Thyroid gland (tissue), 4 donors: ENCODE data around the gene ZNF557. TPM values are rescaled to one million over a fixed set of nuclear protein-coding genes. Genes with fewer than 3 reads are reported as not detected.

Experiments
- DNase-seq, 2 donors: peaks; one replicate each; pipeline ENCODE4 v3.0.0-alpha.2; 2019
- H3K27ac ChIP-seq, 3 donors: fragments of 200-600 bp; sonication (generic); 1 replicate in 2 of 3; 2 replicates in 1 of 3; pipeline ENCODE4 v1.5.1; 2016 to 2019; ENCODE audit warnings: mild to moderate bottlenecking in 1 of 3, moderate library complexity in 1 of 3
- H3K27me3 ChIP-seq: fragments of 200-600 bp; sonication (generic); one replicate; pipeline ENCODE4 v1.5.1; 2019
- H3K36me3 ChIP-seq, 2 donors: fragments of 200-600 bp; sonication (generic); one replicate each; pipeline ENCODE4 v1.5.1; 2016 to 2019
- H3K4me1 ChIP-seq, 2 donors: fragments of 200-600 bp; sonication (generic); one replicate each; pipeline ENCODE4 v1.5.1; 2017 to 2019
- H3K4me3 ChIP-seq, 3 donors: fragments of 200-600 bp; sonication (generic); replicated peaks in 1 of 3; 1 replicate in 2 of 3; 2 replicates in 1 of 3; pipeline ENCODE4 v1.5.1; 2016; ENCODE audit warnings: mild to moderate bottlenecking in 1 of 3
- H3K9me3 ChIP-seq: fragments of 200-600 bp; sonication (generic); one replicate; pipeline ENCODE4 v1.5.1; 2017
- CTCF ChIP-seq, 6 experiments: fragments of 200-600 bp in 3 of 6; fragments of 450-650 bp in 3 of 6; sonication (generic) in 3 of 6; IDR thresholded peaks; one replicate each; pipeline ENCODE4 v1.5.1; 2016 to 2019; ENCODE audit warnings: antibody characterized with exemption in 6 of 6, mild to moderate bottlenecking in 2 of 6, inconsistent platforms in 1 of 6, moderate library complexity in 1 of 6
- POLR2A ChIP-seq, 2 donors: fragments of 450-650 bp; IDR thresholded peaks; one replicate each; pipeline ENCODE4 v1.6.1; 2017; ENCODE audit warnings: antibody characterized with exemption in 2 of 2, mild to moderate bottlenecking in 2 of 2, moderate library complexity in 1 of 2
- WGBS, 2 donors: methylation state at CpG; one replicate each; pipeline ENCODE4 v1.1.5; 2017; 5-methylcytosine and 5-hydroxymethylcytosine counted together
- intact Hi-C: fragments of 100-400 bp; cut with DNase I; formaldehyde crosslinking; loops from one replicate; pipeline ENCODE4 v1.15.1; 2023
- total RNA-seq, 4 donors: library from RNA; depleted of rRNA; stranded (reverse); fragments of >200 nt; gene quantifications; one replicate each; pipeline ENCODE4 v1.2.3, GENCODE V29; 2016

The ZNF557 gene
- total RNA-seq, 4 donors from 2014 or later = 9.5 to 16.9 (median 13.7) TPM

DNA sequence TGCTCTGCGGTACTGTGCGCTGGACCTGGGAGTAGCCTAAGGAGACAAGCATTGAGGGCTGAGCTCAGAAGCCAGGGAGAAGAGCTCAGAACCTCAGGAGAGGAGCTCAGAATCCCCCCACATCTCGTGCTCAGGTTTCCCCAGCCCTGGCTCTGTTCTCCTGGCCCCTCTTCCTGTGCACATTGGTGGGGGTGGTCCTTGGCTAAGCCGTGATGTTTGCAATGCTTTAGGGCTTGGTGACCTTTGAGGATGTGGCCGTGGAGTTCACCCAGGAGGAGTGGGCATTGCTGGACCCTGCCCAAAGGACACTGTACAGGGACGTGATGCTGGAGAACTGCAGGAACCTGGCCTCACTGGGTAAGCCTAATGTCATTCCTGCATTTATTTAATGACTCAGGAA lies 6.6 kb downstream of the ZNF557 start:
- TF ChIP-seq CTCF (IDR thresholded peaks at IDR 0.05) (no peak), POLR2A (IDR thresholded peaks at IDR 0.05) (no peak)
- intact Hi-C loops = no loop called here
- no peaks in the 10 kb centered on the region for H3K27me3 ChIP-seq

GRCh38 chr19:7078008-7078407 lies 8.5 kb downstream of the ZNF557 start:
- 99 to 100% methylated on average over 2 of the region's 2 CpGs for WGBS, 2 donors
- no peak for TF ChIP-seq CTCF (IDR thresholded peaks at IDR 0.05)
- TF ChIP-seq POLR2A (IDR thresholded peaks at IDR 0.05) = no peak
- peaks cover 97 to 98% of the 10 kb centered on the region in 2 donors for H3K36me3 ChIP-seq

More for the DNA sequence above, 6.6 kb downstream of the ZNF557 start:
- 98 to 100% methylated on average over 6 of the region's 6 CpGs for WGBS, 2 donors
- H3K4me3 ChIP-seq = no peak overlapping the region
- peaks cover 5% of the 10 kb centered on the region for H3K9me3 ChIP-seq
- peaks cover 94 to 96% of the 10 kb centered on the region in 2 donors for H3K36me3 ChIP-seq
- H3K27ac ChIP-seq = no peak overlapping the region
- no peak for DNase-seq
- no peaks in the 10 kb centered on the region for H3K4me1 ChIP-seq

GRCh38 chr19:7083076-7083956 lies 13.8 kb downstream of the ZNF557 start:
- DNase-seq = no peak
- peaks cover 62 to 63% of the 10 kb centered on the region in 2 donors for H3K36me3 ChIP-seq
- H3K27me3 ChIP-seq = no peaks in the 10 kb centered on the region
- WGBS, 2 donors = 97% methylated on average over 15 of the region's 15 CpGs
- H3K4me1 ChIP-seq = no peaks in the 10 kb centered on the region
- TF ChIP-seq CTCF (IDR thresholded peaks at IDR 0.05) (no peak), POLR2A (IDR thresholded peaks at IDR 0.05) (no peak)
- no peak overlapping the region for H3K27ac ChIP-seq
- H3K9me3 ChIP-seq = peaks cover 22% of the 10 kb centered on the region
- intact Hi-C loops = no loop called here
- no peak overlapping the region for H3K4me3 ChIP-seq

More at GRCh38 chr19:7078008-7078407, 8.5 kb downstream of the ZNF557 start:
- H3K4me3 ChIP-seq = no peak overlapping the region
- intact Hi-C loops = no loop called here
- H3K9me3 ChIP-seq = peaks cover 12% of the 10 kb centered on the region
- no peak overlapping the region for H3K27ac ChIP-seq
- H3K4me1 ChIP-seq = no peaks in the 10 kb centered on the region
- DNase-seq = no peak
- H3K27me3 ChIP-seq = no peaks in the 10 kb centered on the region

DNA sequence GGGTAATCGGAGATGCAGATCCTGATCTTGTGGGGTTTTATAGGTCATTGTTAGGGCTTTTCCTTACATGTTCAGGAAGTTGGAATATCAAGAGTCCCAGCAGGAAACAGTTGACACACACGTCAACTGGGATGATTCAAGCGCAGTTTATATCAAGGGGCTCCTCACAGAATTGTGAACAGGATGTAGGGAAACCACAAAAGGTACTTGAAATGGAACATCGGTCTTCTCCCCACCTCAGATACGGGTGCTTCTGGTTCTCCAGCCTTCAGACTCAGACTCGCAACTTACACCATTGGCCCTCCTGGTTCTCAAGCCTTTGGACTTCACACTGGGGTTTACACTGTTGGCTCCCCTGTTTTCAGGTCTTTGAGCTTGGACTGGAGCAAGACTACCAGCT lies 19.5 kb downstream of the ZNF557 start:
- Histone ChIP-seq H3K4me3 (no peak overlapping the region), H3K9me3 (peaks cover 6% of the 10 kb centered on the region), H3K27me3 (no peaks in the 10 kb centered on the region), H3K36me3 (peaks cover 5 to 6% of the 10 kb centered on the region in 2 donors), H3K4me1 (no peaks in the 10 kb centered on the region), H3K27ac (no peak overlapping the region)
- no peak for DNase-seq
- TF ChIP-seq CTCF (IDR thresholded peaks at IDR 0.05) (no peak), POLR2A (IDR thresholded peaks at IDR 0.05) (no peak)
- WGBS, 2 donors = 89 to 92% methylated on average over 6 of the region's 6 CpGs
- intact Hi-C loops = no loop called here

- no peak for TF ChIP-seq CTCF (IDR thresholded peaks at IDR 0.05)
- no peak for TF ChIP-seq POLR2A (IDR thresholded peaks at IDR 0.05)
- no peaks in the 10 kb centered on the region for H3K36me3 ChIP-seq
- H3K27me3 ChIP-seq = no peaks in the 10 kb centered on the region
- H3K9me3 ChIP-seq = no peaks in the 10 kb centered on the region
- H3K27ac ChIP-seq = no peak overlapping the region
- intact Hi-C loops = no loop called here
- no peak overlapping the region for H3K4me3 ChIP-seq
- no peak for DNase-seq
- WGBS, 2 donors = 97 to 100% methylated on average over 3 of the region's 3 CpGs
- no peaks in the 10 kb centered on the region for H3K4me1 ChIP-seq
Observed at GRCh38 chr19:7098096-7098495, 28.6 kb downstream of the ZNF557 start.
